Neural cell (in vitro differentiated cells): ENCODE data around the gene NGDN. TPM values are rescaled to one million over a fixed set of nuclear protein-coding genes. Genes with fewer than 3 reads are reported as not detected.

Experiments used
- H2AFZ ChIP-seq: fragments of 200-600, 300-800 bp; sonication (generic), shearing (Covaris generic); 2 replicates; pipeline ENCODE4 v1.6.0; 2014; ENCODE audit warnings: low read depth, mild to moderate bottlenecking, antibody characterized with exemption, low read length, moderate library complexity
- H3F3A ChIP-seq: fragments of 200-600 bp; shearing (Covaris generic); 2 replicates; pipeline ENCODE4 v1.6.1; 2016; ENCODE audit warnings: mild to moderate bottlenecking, moderate library complexity, mixed read lengths, antibody characterized with exemption, low read length; ENCODE audit not compliant: insufficient read depth, poor library complexity, severe bottlenecking
- H3K27ac ChIP-seq: fragments of 200-600, 300-800 bp; sonication (generic), shearing (Covaris generic); 2 replicates; pipeline ENCODE4 v1.5.1; 2014; ENCODE audit warnings: mild to moderate bottlenecking, low read length, moderate library complexity
- H3K27me3 ChIP-seq: fragments of 300-800, 200-600 bp; sonication (generic), shearing (Covaris generic); 2 replicates; pipeline ENCODE4 v1.6.0; 2014; ENCODE audit warnings: mild to moderate bottlenecking, low read depth, low read length, moderate library complexity; ENCODE audit not compliant: insufficient read depth
- H3K36me3 ChIP-seq: fragments of 300-800, 200-600 bp; sonication (generic), shearing (Covaris generic); 2 replicates; pipeline ENCODE4 v1.5.1; 2014; ENCODE audit warnings: mild to moderate bottlenecking, antibody characterized with exemption, low read length, moderate library complexity; ENCODE audit not compliant: insufficient read depth
- H3K4me2 ChIP-seq: fragments of 300-800, 200-600 bp; sonication (generic), shearing (Covaris generic); 2 replicates; pipeline ENCODE4 v1.6.0; 2014; ENCODE audit warnings: mild to moderate bottlenecking, low read length
- H3K4me3 ChIP-seq: fragments of 300-800, 200-600 bp; sonication (generic), shearing (Covaris generic); 2 replicates; pipeline ENCODE4 v1.5.1; 2014; ENCODE audit warnings: mild to moderate bottlenecking, low read length, moderate library complexity
- H3K79me2 ChIP-seq: fragments of 200-600 bp; shearing (Covaris generic); replicated peaks from 2 replicates; pipeline ENCODE4 v1.6.0; 2014; ENCODE audit warnings: mild to moderate bottlenecking, low read length, moderate library complexity; ENCODE audit not compliant: insufficient read depth
- H3K9ac ChIP-seq: fragments of 300-800, 200-600 bp; sonication (generic), shearing (Covaris generic); 2 replicates; pipeline ENCODE4 v1.6.1; 2016; ENCODE audit warnings: mild to moderate bottlenecking, low read length, mixed read lengths
- H3K9me2 ChIP-seq: fragments of 200-600 bp; shearing (Covaris generic); 2 replicates; pipeline ENCODE4 v1.6.1; 2016; ENCODE audit warnings: mild to moderate bottlenecking, low read length, mixed read lengths; ENCODE audit not compliant: insufficient read depth
- H3K9me3 ChIP-seq: fragments of 200-600, 300-800 bp; sonication (generic), shearing (Covaris generic); 2 replicates; pipeline ENCODE4 v1.6.1; 2016; ENCODE audit warnings: mild to moderate bottlenecking, mixed run types, low read length, moderate library complexity, mixed read lengths
- H4K20me1 ChIP-seq: fragments of 200-600 bp; shearing (Covaris generic); 2 replicates; pipeline ENCODE4 v1.6.1; 2016; ENCODE audit warnings: mild to moderate bottlenecking, mixed run types; ENCODE audit not compliant: insufficient read depth
- CTCF ChIP-seq: fragments of 450-650 bp; IDR thresholded peaks from 2 replicates; pipeline ENCODE4 v1.5.1; 2014; ENCODE audit warnings: antibody characterized with exemption, mild to moderate bottlenecking, moderate library complexity; ENCODE audit not compliant: poor library complexity, severe bottlenecking
- EP300 ChIP-seq: fragments of 450-650 bp; conservative IDR thresholded peaks from 2 replicates; pipeline ENCODE4 v1.6.1; 2014; ENCODE audit warnings: antibody characterized with exemption, mild to moderate bottlenecking, moderate library complexity; ENCODE audit not compliant: poor library complexity, severe bottlenecking
- EZH2 ChIP-seq: fragments of 200-600, 300-800 bp; shearing (Covaris generic), sonication (generic); IDR thresholded peaks from 2 replicates; pipeline ENCODE4 v1.6.1; 2014; ENCODE audit warnings: antibody characterized with exemption, low read length, borderline replicate concordance, mild to moderate bottlenecking; ENCODE audit not compliant: insufficient read depth, poor library complexity, severe bottlenecking
- MXI1 ChIP-seq: fragments of 450-650 bp; conservative IDR thresholded peaks from 2 replicates; pipeline ENCODE4 v1.6.1; 2014; ENCODE audit warnings: antibody characterized with exemption, mild to moderate bottlenecking; ENCODE audit not compliant: poor library complexity, severe bottlenecking
- POLR2AphosphoS5 ChIP-seq: IDR thresholded peaks from 2 replicates; pipeline ENCODE4 v1.6.1; 2012
- RAD21 ChIP-seq: fragments of 450-650 bp; conservative IDR thresholded peaks from 2 replicates; pipeline ENCODE4 v1.6.1; 2014; ENCODE audit warnings: antibody characterized with exemption, mild to moderate bottlenecking, moderate library complexity
- REST ChIP-seq: IDR thresholded peaks from 2 replicates; pipeline ENCODE4 v1.6.1; 2012; ENCODE audit warnings: borderline replicate concordance
- SMC3 ChIP-seq: fragments of 450-650 bp; conservative IDR thresholded peaks from 2 replicates; pipeline ENCODE4 v1.6.1; 2014; ENCODE audit warnings: antibody characterized with exemption, mild to moderate bottlenecking, moderate library complexity; ENCODE audit not compliant: poor library complexity
- TAF1 ChIP-seq: IDR thresholded peaks from 2 replicates; pipeline ENCODE4 v1.6.1; 2012; ENCODE audit warnings: low read depth
- polyA plus RNA-seq: library from polyadenylated mRNA; depleted of rRNA; stranded (reverse); fragments of >200 nt; gene quantifications from 2 replicates; pipeline ENCODE4 v1.2.3, GENCODE V29; 2014

Gene NGDN
- polyA plus RNA-seq, 1 donor from 2014 or later, result 137 TPM

GRCh38 chr14:23432102-23432925 is 37.2 kb upstream of the NGDN start:
- Histone ChIP-seq H3K27me3 (no peaks in the 10 kb centered on the region), H3K27ac (no peak overlapping the region), H3K36me3 (no peaks in the 10 kb centered on the region), H3F3A (peaks cover 5% of the 10 kb centered on the region), H3K4me3 (no peak overlapping the region), H3K9ac (no peak overlapping the region), H3K4me2 (no peak overlapping the region), H2AFZ (no peak overlapping the region), H3K9me2 (no peaks in the 10 kb centered on the region), H4K20me1 (no peaks in the 10 kb centered on the region), H3K9me3 (no peaks in the 10 kb centered on the region), H3K79me2 (no peaks in the 10 kb centered on the region)
- TF ChIP-seq POLR2AphosphoS5, result no peak
- TF ChIP-seq SMC3, result no peak
- TF ChIP-seq EP300, result no peak
- no peak for TF ChIP-seq CTCF
- TF ChIP-seq RAD21, result no peak
- no peak for TF ChIP-seq REST
- no peak for TF ChIP-seq EZH2
- no peak for TF ChIP-seq TAF1
- no peak for TF ChIP-seq MXI1

- Histone ChIP-seq H3K27me3 (no peaks in the 10 kb centered on the region), H3K27ac (no peak overlapping the region), H3K9me3 (no peaks in the 10 kb centered on the region), H3K79me2 (no peaks in the 10 kb centered on the region), H3K9me2 (no peaks in the 10 kb centered on the region), H4K20me1 (no peaks in the 10 kb centered on the region), H3K9ac (no peak overlapping the region), H3K4me3 (no peak overlapping the region), H3K36me3 (no peaks in the 10 kb centered on the region), H2AFZ (no peak overlapping the region), H3K4me2 (no peak overlapping the region), H3F3A (peaks cover 5% of the 10 kb centered on the region)
- TF ChIP-seq EZH2 (no peak), SMC3 (no peak), POLR2AphosphoS5 (no peak), MXI1 (no peak), RAD21 (no peak), TAF1 (no peak), CTCF (no peak), EP300 (no peak), REST (no peak)
These were observed 36.6 kb upstream of the NGDN start for GRCh38 chr14:23432946-23433345.
